ENCODE data around the gene CD99L2.

- TF ChIP-seq CTCF (conservative IDR thresholded peaks at IDR 0.05; ENCODE audit: low read length) (no peak), EZH2phosphoT487 (IDR thresholded peaks at IDR 0.05; ENCODE audit: borderline replicate concordance, low read depth, low read length) (no peak)
Measured at GRCh38 chrX:150899191-150899757, 806 bp upstream of the CD99L2 start.

Data from OCI-LY7 (cell line).